HG03139 (cell line): ENCODE results near the gene STK10.

Experiments used
- ATAC-seq: cut with Tn5 transposase; IDR thresholded peaks from one replicate; pipeline ENCODE4 v1.9.1; 2021; ENCODE audit not compliant: unreplicated experiment

STK10 gene

GRCh38 chr5:172110921-172111851 is 76.8 kb downstream of the STK10 start:
- peak; percentile 74 for ATAC-seq

- no peak for ATAC-seq
Measured at GRCh38 chr5:172110260-172110815, 77.7 kb downstream of the STK10 start.

GRCh38 chr5:172109749-172110148 is 78.3 kb downstream of the STK10 start:
- ATAC-seq: no peak

DNA sequence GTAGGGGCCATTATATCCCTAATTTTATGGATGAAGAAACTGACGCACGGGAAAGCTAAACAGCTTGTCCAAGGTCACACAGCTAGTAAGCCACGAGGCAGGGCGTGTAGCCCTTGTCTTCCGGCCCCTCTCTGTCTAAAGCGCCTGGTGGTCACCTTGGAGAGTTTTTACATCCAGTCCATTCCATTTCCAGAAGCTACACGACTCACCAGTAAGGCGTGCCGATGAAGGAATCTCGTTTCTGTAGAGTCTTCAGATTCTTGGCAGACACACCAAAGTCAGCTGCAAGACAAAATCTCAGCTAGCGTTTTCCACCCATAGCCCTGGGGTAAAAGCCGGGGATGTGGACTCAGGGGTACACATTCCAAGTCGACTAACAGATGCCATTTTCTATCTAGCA is 80.5 kb downstream of the STK10 start:
- no peak for ATAC-seq

GRCh38 chr5:172106511-172107356 is 81.3 kb downstream of the STK10 start:
- no peak for ATAC-seq

GRCh38 chr5:172105811-172106210 is 82.2 kb downstream of the STK10 start:
- ATAC-seq: no peak

DNA sequence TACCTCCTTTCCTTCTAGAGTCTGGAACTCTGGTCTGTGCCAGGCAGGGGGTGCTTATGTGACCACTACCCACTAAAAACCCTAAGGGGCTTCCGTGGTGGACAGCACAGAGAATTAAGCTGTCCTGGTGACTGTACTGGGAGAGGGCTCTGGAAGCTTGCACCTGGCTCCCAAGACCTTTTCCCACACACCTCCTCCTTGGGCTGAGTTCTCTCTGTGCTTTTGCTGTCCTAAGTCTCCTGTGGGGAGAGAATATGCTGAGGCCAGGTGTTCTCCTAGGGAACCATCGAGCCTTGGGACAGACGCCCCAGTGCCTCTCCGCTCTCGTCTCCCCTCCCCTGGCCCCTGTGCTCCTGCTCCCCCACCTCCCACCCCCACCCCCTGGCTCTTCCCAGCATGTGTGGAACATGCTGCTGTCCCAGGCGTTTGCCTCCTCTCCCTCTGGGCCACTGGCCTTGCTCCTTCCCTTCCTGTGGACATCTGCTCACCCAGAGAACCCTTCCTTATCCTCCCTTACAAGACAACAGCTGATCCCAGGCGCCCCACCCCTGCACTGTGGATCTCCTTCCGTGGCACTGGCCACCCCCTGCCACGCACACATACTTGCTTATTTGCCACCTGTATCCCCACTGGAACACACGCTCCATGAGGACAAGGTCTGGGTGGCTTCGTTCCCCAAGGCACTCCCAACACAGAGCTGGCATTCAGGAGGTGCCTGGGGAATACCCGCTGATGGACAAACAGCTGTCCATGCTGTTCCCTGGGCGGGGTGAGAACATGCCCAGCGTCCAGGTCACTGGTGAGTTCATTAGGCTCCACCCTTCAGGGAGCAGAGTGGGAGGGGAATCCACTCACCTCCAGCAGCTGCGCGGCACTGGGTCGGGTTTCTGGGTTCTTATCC is 83.0 kb downstream of the STK10 start:
- no peak for ATAC-seq

GRCh38 chr5:172104021-172104420 is 84.0 kb downstream of the STK10 start:
- no peak for ATAC-seq

GRCh38 chr5:172102913-172103626 is 85.0 kb downstream of the STK10 start:
- no peak for ATAC-seq

GRCh38 chr5:172102218-172102870 is 85.7 kb downstream of the STK10 start:
- ATAC-seq: no peak

DNA sequence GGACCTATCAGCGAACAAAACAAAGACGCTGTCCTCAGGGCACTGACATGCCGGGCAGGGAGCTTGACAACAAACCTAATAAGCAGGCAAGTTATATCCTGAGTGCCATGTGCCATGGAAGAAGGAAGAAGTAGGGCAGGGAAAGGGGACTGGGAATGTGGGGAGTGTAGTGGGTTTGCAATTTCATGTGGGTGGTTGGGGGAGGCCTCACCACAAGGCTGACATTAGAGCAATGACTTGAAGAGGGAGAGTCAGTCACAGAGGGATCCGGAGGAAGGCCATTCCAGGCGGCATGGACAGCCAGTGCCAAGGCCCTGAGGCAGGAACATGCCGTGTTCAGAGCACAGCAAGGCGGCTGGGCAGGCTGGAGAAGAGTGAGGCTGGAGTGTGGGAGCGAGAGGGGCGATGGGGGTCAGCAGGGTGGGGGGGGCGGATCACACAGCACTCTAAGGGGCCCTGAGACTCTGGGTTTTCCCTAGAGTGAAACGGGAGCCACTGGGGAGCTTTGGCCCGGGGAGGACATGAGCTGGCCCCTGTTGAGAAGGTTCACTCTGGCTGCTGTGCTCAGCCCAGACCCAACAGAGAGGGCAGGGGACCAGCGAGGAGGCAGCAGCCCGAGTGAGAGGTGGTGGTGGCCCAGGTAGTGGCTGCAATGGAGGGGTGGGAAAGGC is 86.3 kb downstream of the STK10 start:
- ATAC-seq: no peak

DNA sequence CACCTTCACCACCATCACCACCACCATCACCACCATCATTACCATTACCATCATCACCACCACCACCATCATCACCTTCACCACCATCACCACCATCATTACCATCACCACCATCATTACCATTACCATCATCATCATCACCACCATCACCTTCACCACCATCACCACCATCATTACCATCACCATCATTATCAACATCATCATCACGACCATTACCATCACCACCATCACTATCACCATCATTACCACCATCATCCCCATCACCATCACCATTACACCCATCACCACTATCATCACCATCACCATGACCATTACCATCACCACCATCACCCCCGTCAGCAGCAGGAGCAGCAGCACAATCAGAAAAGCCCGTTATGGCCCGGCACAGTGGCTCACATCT is 89.1 kb downstream of the STK10 start:
- no peak for ATAC-seq

- no peak for ATAC-seq
Measured at GRCh38 chr5:172098046-172098445, 90.0 kb downstream of the STK10 start.

GRCh38 chr5:172097356-172097755 is 90.7 kb downstream of the STK10 start:
- no peak for ATAC-seq

DNA sequence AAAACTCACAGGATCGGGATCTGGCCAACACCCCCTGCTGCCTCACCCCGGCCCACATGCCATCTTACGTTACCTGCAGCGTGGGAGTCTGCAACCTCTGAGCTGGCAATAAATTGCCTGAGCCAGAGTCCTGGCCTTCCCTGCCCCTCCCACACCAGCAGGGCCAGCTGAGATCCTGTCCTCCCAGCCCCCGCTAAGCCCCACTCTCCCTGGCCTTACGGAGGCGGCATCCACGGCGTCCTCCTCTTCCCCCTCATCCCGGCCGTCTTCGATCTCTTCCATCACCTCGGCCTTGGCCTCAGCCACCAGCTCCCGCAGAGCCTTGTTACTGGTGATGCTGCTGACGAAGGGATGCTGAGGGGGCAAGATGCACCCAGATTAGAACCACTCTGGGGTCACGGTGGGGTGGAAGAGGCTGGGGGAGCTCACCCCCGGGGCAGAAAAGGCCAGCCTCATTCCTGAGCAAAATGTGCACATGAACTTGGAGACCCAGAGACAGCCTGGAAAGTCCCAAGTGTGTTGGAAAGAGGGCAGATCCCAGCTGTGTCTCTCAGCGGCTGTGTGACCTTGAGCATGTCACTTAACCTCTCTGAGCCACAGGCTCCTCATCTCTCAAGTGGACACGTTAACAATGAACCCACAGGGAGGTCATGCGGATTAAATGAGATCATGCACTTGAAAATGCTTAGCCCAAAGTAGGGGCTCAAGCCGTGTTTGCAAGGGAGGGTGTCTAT is 91.7 kb downstream of the STK10 start:
- no peak for ATAC-seq

DNA sequence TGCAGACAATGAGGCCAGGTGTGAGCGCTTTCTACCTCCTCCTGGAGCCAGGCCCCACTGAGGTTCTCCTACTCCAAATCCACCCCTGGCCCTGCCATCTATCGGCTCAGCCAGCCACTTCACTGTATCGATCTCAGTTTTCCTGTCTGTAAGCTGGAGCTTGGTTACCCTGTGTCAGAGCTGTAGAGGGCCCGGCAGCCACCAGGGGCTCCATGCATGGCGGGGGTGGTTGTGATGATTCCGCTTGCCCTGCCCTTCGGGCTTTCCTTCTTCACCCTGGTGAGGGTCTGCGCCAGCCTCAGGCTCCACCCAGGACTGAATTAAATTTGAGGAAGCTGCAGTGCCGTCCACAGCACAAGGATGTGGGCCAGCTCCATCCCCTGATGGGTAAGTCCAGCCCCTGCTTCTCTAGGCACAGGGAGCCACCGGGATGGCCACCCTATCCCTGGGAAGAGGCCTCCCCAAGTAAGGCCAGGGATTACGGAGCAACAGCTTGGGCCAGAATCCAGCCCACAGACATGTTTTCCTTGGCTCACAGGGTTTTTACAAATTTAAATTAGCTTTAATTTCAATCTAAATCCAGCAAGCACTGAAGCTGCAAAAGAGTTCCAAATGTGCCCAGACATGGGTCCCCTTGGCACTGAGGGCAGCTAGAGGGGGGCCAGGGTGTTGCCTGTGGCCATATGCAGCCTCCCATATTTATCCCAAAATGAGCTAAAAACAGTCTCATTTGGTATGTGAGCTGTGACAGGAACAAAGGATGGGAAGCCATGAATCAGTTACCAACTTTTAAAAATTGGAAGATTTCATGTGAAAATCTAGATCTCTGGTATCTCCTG is 92.4 kb downstream of the STK10 start:
- ATAC-seq: no peak

- ATAC-seq: no peak
Measured at GRCh38 chr5:172093965-172094364, 94.1 kb downstream of the STK10 start.
